Fibroblast of mammary gland (primary cell): Measurements from ENCODE around the gene ZNF695.

ENCODE experiments used
- DNase-seq: peaks from one replicate; pipeline ENCODE4 v3.0.0-alpha.2; 2010; ENCODE audit warnings: low read depth
- H3K4me3 ChIP-seq: 2 replicates; pipeline ENCODE4 v1.5.1; 2011; ENCODE audit warnings: low read depth, mild to moderate bottlenecking, low read length, moderate library complexity; ENCODE audit not compliant: control insufficient read depth
- CTCF ChIP-seq: conservative IDR thresholded peaks from 2 replicates; pipeline ENCODE4 v1.5.1; 2011; ENCODE audit warnings: low read depth, low read length, inconsistent platforms; ENCODE audit not compliant: control insufficient read depth, insufficient read depth

Gene ZNF695

GRCh38 chr1:246966502-246966901 lies 41.4 kb downstream of the ZNF695 start:
- no peak for TF ChIP-seq CTCF
- no peak for DNase-seq
- no peak overlapping the region for H3K4me3 ChIP-seq

DNA sequence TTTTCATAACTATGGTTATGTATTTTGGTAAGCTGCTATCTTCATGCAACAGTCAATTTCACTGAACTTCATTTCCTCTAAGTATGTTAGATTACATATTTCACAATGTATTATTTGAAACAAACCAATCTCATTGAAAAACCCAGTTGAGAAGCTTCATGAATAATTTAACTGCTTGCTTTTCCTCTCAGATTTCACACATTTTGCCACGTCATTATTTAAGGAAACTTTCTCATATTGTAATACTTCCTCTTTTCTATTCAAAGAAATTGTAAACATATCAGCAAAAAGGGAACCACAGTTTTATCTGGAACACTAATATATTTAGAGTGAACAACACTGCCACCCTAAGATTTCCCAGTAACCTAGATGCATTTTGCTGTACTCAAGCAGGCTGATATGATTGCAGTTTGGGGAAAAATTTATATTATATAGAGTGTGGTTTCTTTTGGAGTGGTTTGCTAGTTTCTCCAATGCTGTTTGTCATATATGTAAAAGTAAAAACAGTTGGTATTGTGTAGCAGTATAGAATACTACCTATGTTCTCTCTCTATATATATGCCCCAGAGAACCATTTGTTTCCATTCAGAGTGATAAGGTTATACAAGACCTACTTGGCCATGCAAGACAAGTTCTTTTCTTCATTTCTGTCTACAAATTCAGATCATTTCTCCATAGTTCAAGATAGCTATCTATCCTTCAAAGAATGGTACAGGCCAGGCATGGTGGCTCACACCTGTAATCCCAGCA lies 47.7 kb downstream of the ZNF695 start:
- TF ChIP-seq CTCF: peak; percentile 10
- DNase-seq: peak; percentile 34
- no peak overlapping the region for H3K4me3 ChIP-seq

DNA sequence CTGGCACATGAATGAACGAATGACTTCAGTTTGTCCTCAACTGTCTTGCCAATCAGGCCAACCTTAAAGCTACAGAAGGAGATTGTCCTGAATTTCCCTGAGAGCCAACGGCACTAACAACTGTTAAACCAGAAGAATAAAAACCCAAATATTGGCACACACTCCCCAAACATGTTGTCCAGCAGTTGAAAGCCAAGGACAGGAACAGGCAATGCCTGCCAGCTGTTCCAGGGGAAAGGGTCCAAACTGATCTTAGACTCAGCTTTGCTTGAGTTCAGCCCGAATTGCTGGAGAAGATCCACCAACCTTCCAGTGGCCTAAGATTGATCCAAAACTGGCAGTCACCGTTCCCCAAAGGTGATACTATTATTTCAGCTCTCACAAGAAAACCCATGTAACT lies 53.7 kb downstream of the ZNF695 start:
- no peak for DNase-seq
- no peak for TF ChIP-seq CTCF
- H3K4me3 ChIP-seq: no peak overlapping the region

DNA sequence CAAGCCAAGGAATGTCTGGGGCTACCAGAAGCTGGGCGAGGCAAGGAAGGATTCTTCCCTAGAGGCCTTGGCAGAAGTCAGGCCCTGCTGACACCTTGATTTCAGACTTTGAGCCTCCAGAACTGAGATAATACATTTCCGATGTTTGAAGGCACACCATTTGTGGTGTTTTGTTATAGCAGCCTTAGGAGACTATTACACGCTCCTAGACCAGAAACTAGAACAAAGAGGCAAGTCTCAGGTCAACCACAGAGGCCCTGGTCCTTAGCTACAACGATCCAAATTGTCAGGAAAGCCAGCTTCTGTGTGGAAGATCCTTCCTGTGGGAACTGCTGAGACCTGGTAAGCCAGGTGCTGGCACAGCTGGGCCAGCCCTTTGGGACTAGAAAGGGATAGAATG lies 56.4 kb downstream of the ZNF695 start:
- TF ChIP-seq CTCF: no peak
- H3K4me3 ChIP-seq: no peak overlapping the region
- DNase-seq: no peak

GRCh38 chr1:246949956-246950355 lies 57.9 kb downstream of the ZNF695 start:
- H3K4me3 ChIP-seq: no peak overlapping the region
- DNase-seq: no peak
- no peak for TF ChIP-seq CTCF

DNA sequence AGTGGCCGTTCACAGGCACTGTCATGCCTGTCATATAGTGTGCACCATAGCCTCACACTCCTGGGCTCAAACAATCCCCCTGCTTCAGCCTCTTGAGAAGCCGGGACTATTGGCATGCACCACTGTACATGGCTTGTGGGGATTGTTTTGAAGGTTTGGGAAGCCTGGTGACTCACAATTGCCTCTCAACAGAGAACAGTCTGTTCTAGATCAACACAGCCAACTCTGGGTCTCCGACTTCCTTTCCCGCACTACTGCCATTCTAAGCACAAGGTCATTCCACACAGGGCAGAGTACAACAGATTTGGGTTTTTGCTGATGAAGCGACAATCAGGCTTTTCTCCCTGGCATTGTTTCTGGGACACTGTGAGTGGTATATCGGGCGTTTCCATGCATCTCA lies 60.6 kb downstream of the ZNF695 start:
- TF ChIP-seq CTCF: no peak
- no peak overlapping the region for H3K4me3 ChIP-seq
- peak; percentile 97 for DNase-seq

GRCh38 chr1:246946366-246946765 lies 61.5 kb downstream of the ZNF695 start:
- no peak overlapping the region for H3K4me3 ChIP-seq
- no peak for DNase-seq
- TF ChIP-seq CTCF: no peak
